Activated T-helper 1 cell treated with Interleukin-2 at 50 U/mL for 16 hours (primary cell): ENCODE data around the gene PLVAP.
"Not testable (repeated sequence)": the region's sequence is repeated elsewhere in the genome, so short reads cannot be mapped to it uniquely, and the experiment has no call there.

Source experiments
- DNase-seq: peaks from one replicate; pipeline ENCODE4 v3.0.0-alpha.2; 2020; ENCODE audit warnings: low read depth

PLVAP gene

DNA sequence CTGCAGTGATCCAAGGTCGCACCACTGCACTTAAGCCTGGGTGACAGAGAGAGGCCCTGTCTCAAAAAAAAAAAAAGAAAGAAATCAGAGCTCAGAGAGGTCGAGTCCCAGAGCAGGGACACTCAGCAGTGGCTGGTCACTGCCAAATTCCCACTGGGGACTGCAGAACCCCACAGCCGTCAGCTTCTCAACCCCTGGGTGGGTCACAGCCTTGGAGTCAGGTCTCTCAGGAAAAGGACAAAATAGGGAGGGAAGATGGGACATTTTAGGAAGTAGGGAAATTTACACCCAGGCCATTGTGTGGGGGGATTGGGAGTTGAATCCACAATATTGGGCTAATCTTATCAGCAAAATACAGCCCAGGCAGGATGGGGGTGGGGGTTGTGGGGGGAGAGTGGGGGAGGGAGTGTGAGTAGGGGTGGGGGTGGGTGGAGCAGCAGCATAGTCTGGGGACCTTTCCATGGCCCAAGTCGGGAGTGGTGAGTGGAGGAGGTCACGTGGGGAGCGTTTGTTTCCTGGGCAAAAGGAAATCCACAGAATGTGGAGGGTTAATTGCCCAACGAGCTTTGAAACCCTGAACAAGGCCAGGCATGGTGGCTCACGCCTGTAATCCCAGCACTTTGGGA lies 21.9 kb upstream of the PLVAP start:
- DNase-seq: no peak

DNA sequence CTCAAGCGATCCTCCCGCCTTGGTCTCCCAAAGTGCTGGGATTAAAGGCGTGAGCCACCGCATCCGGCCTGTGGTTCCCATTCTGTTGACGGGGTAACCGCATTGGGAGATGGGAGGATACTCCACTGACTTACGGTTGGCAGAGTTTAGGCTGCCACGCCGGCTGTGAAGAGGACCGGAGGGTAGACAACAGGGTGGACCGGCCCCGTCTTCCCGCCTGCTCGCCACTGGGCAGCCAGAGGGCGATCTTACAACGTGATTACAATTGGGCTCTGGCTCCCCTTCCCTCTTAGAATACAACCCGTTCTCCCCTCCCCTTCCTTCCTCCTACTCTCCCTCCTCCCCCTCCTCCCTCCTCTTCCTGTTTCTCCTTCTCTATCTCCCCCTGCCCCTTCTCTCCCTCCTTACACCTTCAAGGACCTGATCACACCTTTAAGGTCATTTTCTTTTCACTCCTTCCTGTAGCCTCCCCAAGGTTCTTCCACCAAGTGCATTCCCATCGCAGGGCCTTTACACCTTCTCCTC lies 17.8 kb upstream of the PLVAP start:
- DNase-seq: no peak

DNA sequence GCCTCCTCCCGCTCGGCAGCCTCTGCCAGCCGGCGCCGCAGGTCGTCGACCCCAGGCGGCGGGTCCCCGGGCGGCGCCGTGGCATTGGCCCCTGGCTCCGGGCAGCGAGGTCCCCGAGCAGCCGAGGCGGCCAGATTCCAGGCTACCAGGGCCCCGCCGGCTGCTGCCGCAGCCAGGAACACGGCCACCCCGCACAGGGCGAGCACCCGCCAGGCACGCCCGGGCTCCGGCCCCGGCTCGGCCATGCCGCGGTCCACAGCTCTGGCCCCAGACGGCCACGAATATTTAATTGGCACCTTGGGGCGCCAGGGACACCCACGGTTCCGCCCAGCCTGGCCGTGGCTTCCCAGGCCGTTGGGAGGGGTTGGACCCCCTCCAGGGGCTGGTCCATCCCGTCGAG lies 16.8 kb upstream of the PLVAP start, which contains the start of gene CCDC194:
Gene CCDC194, minus strand, starts transcription at position 283 of the 400 bp plus-strand sequence. Its CDS starts 38 bp downstream, at position 245.
- DNase-seq: no peak

DNA sequence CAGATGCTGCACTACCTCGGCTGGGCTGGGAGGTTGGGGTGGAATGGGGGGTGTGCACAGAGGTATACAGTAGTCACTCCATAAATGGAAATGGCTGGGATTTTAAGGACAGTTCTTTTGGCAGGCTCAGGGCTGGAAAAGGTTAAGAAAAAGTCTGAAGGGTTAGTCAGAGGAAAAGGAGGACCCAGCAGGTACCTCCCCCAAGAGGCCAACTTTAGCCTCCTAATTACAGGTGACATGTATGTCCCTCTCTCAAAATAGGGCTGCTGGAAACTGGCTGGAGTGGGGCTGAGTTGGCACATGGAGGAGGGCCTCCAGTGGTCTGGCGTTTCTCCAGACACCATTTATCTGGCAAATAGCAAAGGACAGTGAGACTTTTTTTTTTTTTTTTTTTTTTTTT lies 15.9 kb upstream of the PLVAP start:
- DNase-seq: no peak

DNA sequence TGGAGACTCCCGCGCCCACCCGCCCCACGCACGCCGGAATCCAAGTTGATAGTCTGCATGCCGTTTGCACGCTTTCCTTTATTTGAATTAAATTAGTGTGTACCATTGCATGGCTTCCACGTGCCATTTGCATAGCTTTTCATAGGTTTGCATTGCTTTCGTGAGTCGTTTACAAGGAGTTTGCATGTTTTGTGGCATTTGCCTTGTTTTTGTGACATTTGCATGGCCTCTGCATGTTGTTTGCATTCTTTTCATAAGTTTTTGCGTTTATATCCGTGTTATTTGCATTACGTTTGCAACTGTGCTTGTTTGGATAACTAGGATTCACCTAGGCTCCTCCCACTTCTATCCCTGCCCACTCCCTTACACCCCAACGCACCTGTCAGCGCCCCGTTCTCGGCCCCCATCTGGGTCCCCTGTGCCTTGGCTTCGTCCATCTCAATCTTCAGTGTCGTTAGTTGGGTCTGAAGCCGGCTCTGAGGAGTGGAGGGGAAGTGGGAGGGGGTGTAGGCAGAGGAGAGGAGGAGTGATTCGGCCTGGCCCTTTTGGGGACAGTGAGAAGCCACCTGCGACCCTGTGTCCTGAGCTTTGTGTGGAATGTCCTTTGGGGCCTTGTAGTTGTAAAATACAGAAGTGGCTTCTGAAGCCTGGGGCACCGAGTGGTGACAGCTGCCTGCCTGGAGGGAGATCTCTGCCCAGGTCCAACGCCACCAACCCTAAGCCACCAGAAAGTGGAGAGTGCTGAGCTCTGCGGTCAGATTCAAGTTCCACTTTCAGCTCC lies 14.4 kb upstream of the PLVAP start:
- no peak for DNase-seq

DNA sequence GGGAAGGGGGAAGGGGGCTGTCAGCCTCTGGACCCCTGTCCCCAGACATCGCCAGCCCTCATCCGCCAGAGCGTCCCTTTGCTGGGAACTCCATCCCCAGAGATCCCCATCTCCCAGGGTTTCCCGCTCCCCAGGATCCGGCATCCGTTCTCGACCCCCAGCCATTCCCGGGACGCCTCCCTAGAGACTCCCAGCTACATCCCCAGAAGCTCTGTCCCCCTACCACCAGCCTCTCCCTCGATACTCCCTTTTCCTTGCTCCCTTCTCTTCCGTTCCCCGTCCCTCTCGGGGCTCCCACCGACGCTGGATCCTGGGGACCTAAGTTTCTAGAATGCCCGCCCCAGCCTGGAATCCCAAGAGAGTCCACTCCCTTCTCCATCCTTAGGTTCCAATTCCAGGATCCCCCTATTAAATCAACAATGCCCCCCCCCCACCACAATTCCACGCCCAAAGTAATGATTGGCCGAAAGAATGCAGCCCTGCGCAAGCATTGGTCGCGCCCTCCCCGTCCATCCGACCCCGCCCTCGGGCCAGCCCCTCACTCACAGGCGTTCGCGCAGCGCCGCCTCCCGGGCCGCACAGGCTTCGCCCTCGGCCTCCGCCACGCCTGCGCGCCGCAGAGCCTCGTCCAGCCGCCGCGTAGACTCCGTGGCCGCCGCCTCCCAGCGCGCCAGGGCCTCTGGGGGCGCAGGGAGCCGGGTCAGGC lies 13.7 kb upstream of the PLVAP start:
- DNase-seq: peak; percentile 84

DNA sequence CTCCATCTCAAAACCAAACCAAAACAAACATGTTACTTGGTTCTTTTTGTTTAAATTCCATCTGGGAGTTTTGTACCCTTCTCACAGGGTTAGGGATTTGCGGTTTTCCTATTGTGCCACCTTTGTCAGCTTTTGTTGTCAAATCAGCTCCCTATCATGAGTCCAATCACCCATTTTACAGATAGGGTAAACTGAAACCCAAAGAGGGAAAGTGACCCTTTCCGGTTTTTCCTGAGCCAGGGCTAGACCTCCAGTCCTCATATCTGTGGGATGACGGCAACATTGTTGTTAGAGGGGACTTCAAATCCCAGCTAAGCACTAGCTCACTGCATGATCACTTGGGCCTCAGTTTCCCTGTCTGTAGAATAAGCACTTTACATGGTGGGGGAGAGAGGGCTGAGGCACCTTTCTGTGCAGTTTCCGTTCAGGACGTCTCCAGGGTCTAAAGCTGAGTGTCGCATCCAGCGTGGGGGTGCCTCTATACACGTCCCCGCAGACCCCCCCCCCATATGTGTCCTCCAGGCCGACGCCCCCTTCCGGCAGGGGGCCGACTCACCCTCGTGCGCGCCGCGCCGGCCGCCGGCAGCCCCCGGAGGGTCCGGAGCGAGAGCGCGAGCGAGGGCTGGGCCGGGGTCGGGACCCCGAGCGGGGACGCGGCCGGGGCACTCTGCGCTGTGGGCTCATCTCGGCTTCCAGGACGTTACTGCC lies 13.0 kb upstream of the PLVAP start:
- DNase-seq: no peak

DNA sequence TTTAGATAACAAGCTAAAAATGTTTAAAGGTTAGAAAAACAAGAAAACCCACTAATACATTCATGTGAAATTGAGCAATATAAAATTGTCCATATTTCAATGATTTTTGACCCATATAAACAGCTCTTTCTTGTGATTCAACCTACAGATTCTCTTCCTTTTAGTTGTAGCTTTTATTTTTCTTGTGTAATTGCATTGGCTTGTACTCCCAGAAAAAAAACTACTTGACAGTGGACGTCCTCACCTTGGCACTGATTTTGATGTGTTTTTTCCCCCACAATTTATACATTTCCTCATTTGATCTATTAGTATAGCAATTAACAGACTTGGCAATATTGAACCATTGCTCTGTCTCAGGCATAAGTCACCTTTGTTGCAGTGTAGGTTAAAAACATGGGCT lies 12.1 kb upstream of the PLVAP start:
- no peak for DNase-seq

DNA sequence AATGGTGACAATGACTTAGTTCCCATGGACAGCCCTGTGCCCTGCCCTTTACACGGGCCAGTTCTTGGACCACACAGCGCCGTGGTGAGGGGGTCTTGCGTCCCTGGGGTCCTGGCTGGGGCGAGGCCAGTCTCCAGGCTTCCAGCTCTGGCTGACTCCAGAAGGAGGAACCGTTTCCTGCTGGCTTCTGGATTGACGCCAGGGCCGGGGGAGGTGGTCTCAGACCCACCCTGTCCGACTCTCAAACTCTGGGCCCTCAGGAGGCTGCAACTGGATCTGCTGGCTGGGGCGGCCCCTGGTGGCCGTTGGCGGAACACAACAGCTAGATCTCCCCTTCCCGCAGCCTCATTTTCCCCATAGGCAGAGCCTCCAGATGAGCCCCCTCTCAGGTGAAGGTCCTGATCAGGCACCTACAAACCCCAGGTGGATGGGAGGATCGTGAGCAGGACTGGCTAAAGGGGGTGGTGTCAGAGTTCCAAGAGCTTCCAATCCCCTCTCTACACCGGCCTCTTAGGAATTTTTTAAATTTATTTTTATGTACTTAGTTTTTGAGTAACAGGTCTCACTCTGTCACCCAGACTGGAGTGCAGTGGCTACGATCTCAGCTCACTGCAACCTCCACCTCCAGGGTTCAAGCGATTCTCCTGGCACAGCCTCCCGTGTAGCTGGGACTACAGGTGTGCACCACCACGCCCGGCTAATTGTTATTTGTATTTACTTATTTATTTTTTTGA lies 8.9 kb upstream of the PLVAP start:
- DNase-seq: peak; percentile 35

DNA sequence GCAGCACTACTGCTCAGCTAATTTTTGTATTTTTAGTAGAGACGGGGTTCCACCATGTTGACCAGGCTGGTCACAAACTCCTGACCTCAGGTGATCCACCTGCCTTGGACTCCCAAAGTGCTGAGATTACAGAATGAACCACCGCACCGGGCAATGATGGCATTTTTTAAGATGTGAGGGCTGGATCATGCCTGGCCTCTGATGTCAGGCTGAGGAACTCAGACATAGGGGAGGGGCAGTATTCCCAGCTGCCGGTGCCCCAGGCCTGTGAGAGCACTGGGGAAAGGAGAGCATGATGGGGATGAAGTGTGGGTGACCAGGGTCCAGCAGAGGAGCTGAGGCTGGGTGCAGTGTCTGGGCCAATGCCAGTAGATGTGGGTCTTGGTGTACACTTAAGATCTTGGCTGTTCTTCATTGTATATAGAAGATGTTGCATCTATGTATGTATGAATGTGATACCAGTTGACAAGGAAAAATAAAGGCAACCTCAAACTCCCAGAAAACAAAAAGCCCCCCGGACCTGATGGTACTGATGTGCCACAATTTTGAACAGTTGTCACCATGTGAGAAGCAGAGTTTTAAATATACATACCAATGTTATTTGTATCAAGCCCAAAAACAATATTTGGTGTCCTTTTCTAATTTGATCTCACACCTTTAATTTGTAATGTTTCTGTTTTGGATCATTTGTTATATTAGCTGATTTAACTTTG lies 3.4 kb upstream of the PLVAP start:
- no peak for DNase-seq

DNA sequence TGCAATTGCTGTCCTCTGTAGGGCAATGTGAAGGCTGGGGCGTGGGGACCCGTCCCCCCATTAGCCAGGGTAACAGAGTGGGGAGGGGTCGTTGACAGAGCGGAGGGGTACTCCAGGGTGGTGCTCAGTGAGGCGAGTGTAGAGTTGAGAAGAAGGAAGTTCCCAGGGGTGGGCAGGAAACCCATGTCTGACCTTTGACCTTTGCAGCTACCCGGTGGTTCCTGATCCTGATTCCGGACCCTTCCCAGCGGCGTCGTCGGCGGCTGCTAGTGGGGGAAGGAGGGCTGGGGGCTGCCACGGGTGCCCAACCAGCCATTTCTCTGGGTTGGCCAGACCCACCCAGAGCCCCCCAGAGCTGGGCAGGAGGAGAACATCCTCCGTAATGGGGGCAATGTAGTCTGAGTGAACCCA lies 2.1 kb upstream of the PLVAP start:
- DNase-seq: no peak

DNA sequence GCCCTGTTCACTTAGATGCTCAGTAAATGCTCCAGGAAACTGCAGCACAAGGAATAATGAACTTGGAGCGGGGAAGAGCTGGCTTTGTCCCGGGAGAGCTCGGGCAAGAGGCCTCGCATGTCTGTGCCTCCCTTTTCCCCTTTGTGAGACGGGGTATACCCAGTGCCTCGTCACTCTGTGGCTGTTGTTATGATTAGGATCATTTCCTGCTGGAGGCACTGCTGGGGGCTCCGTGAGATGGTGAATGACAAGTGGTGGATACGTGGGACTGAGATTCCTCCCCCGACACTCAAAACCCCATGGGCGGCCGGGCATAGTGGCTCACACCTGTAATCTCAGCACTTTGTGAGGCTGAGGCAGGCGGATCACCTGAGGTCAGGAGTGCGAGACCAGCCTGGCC lies 1.1 kb upstream of the PLVAP start:
- no peak for DNase-seq

DNA sequence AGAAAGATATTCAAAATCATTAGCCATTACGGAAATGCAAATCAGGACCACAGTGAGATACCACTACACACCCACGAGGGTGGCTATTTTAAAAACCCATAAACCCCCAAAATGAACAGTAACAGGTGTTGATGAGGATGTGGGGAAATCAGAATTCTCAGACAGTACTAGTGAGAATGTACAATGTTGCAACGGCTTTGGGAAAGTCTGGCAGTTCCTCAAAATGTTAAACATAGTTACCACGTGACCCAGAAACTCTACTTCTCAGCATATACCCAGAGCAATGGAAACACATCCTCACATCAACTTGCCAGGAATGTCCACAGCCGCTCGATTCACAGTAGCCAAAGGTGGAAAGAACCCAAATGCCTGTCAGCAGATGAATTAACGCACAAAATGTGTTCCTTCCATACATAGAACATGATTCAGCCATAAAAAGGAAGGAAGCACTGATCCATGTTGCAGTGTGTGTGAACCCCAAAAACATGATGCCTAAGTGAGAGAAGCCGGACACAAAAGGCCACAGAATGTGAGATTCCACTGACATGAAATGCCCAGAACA lies 7.0 kb downstream of the PLVAP start:
- no peak for DNase-seq

DNA sequence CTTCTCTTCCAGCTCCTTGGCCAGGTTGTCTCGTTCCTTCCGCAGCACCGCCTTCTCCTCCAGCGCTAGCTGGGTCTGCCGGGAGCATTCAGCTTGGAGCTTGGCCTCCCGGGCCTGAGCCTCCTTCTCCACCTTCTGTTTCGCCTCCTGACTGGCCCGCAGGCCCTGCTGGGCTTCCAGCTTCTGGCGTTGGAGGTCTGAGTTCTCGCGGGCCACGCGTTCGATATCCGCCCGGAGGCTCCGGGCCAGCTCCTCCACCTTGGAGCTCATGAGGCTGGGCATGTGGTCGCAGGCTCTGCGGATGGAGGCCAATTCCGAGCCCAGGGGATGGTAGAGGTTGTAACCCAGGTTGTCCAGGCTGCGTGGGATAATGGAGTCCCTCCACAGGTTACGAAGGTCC lies 11.8 kb downstream of the PLVAP start:
- DNase-seq: no peak

DNA sequence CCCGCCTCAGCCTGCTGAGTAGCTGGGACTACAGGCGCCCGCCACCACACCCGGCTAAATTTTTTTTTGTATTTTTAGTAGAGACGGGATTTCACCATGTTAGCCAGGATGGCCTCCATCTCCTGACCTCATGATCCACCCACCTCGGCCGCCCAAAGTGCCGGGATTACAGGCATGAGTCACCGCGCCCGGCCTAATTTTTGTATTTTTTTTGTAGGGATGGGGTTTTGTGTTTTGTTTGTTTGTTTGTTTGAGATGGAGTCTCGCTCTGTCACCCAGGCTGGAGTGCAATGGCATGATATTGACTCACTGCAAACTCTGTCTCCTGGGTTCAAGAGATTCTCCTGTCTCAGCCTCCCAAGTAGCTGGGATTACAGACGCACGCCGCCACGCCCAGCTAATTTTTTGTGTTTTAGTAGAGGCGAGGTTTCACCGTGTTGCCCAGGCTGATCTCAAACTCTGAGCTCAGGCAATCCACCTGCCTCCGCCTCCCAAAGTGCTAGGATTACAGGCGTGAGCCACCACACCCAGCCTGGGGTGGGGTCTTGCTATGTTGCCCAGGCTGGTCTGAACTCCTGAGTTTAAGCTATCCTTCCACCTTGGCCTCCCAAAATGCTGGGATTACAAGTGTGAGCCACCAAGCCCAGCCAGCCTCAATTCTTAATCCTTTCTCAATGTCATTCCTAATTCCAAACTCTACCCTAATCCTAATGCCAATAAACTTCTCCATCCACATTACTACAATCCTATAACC lies 13.1 kb downstream of the PLVAP start:
- not testable (repeated sequence) for DNase-seq

DNA sequence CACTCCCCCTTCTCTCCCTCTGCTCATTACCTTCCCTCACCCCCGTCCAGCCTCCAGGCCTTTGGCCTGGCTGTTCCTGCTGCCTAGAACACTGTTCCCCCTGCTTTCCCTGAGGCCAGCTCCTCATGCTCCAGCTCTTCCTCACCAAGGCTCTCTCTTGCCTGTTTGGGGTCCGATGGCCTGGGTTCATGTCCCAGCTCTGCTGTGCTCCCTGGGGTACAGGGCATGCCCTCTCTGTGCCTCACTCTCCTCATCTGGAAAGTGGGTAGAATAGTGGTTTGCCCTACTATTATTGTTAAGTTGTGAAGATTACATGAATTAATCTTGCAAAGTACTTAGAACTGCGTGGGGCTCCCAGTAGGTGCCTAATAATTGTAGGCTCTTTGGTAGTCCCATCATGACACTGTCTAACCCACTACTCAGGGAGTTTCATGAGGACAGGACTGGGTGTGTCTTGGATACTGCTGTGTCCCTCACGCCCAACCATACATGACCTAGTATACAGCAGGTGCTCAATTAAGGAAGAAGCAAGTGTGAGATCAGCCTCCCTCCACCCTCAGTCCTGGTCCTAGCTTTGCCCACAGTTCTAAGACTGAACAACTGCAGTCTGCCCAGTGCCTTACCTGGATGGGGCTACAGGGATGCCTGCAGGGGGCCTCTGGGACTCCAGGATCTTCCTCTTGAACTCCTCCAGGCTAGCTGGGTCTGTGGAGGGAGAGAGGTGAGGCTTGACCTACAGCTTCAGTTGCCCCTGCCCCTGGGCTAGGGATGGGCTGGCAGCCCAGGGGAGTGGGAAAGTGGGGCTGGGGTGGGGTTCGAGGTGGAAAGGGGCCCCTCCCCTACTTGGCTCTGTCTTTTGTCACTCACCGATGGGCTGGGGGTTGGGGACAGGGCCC lies 17.0 kb downstream of the PLVAP start:
- DNase-seq: no peak

DNA sequence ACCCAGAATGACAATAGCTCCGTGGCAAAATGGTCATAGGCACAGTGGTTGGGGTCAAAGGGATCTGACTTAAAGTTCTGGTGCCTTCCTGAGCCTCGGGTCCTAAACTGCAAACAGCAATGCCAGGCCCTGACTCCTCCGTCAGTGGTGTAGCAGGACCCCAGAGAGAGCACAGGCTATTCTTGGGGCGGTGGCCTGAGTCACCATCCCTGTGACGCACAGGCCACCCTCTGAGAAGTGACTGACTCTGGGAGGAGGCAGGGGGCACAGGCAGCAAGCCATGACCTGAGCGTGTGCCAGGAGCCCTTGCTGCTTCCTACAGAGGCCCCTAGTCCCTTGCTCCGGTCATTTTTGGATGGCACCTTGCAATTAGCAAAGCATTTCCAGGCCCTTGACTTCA lies 18.7 kb downstream of the PLVAP start:
- no peak for DNase-seq

DNA sequence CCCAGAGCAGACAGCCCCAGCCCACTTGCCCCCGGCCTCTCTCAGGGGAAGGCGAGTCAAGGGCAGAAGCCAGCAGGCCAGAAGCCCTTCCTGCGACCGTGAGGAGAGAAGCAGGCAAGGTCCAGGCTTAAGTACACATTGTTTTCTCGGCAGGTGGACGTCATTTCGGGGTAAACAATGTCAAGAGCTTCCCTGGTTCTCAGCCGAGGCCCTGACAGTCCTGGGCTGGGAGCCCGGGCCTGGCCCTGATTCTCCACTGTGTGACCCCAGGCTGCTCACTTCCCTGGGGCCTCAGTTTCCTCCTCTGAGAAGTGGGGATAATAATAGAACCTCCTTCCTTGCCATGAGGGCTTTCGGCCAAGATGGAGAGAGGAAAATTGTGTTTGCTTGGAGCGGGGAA lies 19.4 kb downstream of the PLVAP start:
- DNase-seq: no peak
